Smooth muscle cell (in vitro differentiated cells): ENCODE results near the gene DIAPH3. TPM values are rescaled to one million over a fixed set of nuclear protein-coding genes. Genes with fewer than 3 reads are reported as not detected.

Experiments
- DNase-seq: peaks from one replicate; lab custom pipeline; 2025; ENCODE audit not compliant: unreplicated experiment; lab: John Stamatoyannopoulos, UW
- H2AFZ ChIP-seq: fragments of 200-600 bp; sonication (generic); 2 replicates; pipeline ENCODE4 v1.6.0; 2016; ENCODE audit warnings: antibody characterized with exemption, low read depth, mild to moderate bottlenecking
- H3F3A ChIP-seq: fragments of 200-600 bp; sonication (generic); 2 replicates; pipeline ENCODE4 v1.6.0; 2017; ENCODE audit warnings: antibody characterized with exemption, low read depth
- H3K27ac ChIP-seq: fragments of 200-600 bp; sonication (generic); 2 replicates; pipeline ENCODE4 v1.5.1; 2016; ENCODE audit warnings: low read depth, mild to moderate bottlenecking
- H3K27me3 ChIP-seq: fragments of 200-600 bp; sonication (generic); 2 replicates; pipeline ENCODE4 v1.6.1; 2016; ENCODE audit warnings: low read depth, mild to moderate bottlenecking
- H3K36me3 ChIP-seq: fragments of 200-600 bp; sonication (generic); 2 replicates; pipeline ENCODE4 v1.5.1; 2016; ENCODE audit warnings: low read depth
- H3K4me1 ChIP-seq: fragments of 200-600 bp; sonication (generic); 2 replicates; pipeline ENCODE4 v1.5.1; 2016; ENCODE audit warnings: low read depth
- H3K4me2 ChIP-seq: fragments of 200-600 bp; sonication (generic); 2 replicates; pipeline ENCODE4 v1.6.0; 2016; ENCODE audit warnings: mild to moderate bottlenecking
- H3K4me3 ChIP-seq: fragments of 200-600 bp; sonication (generic); 2 replicates; pipeline ENCODE4 v1.5.1; 2016; ENCODE audit warnings: mild to moderate bottlenecking
- H3K79me2 ChIP-seq: fragments of 200-600 bp; sonication (generic); 2 replicates; pipeline ENCODE4 v1.6.0; 2016; ENCODE audit warnings: low read depth, mild to moderate bottlenecking
- H3K9ac ChIP-seq: fragments of 200-600 bp; sonication (generic); 2 replicates; pipeline ENCODE4 v1.6.0; 2016; ENCODE audit warnings: low read depth
- H3K9me3 ChIP-seq: fragments of 200-600 bp; sonication (generic); replicated peaks from 2 replicates; pipeline ENCODE4 v1.5.1; 2016; ENCODE audit warnings: low read depth
- H4K20me1 ChIP-seq: fragments of 200-600 bp; sonication (generic); 2 replicates; pipeline ENCODE4 v1.6.0; 2016; ENCODE audit warnings: low read depth
- WGBS: methylation state at CpG from one replicate; pipeline ENCODE4 v1.1.7; 2016; ENCODE audit warnings: low lambda C conversion rate; 5-methylcytosine and 5-hydroxymethylcytosine counted together
- polyA plus RNA-seq: library from polyadenylated mRNA; unstranded; fragments of >200 nt; fragmentation: Nextera tagmentation; extraction: Ambion mirVana; gene quantifications from 2 replicates; pipeline ENCODE4 v1.2.1, GENCODE V29; 2016
- total RNA-seq: library from RNA; depleted of rRNA; stranded (reverse); fragments of >200 nt; gene quantifications from 2 replicates; pipeline ENCODE4 v1.2.3, GENCODE V29; 2014
- TF ChIP-seq, protein P1 (sequence below): fragments of 200-600 bp; sonication (generic); IDR thresholded peaks from 2 replicates; pipeline ENCODE4 v1.5.1; 2017; ENCODE audit warnings: borderline replicate concordance, mild to moderate bottlenecking, antibody characterized with exemption; ENCODE audit not compliant: insufficient read depth, poor library complexity, severe bottlenecking

DIAPH3 gene
- total and polyA plus RNA-seq, 2 experiments from 2014 or later: 6.8 to 9.5 TPM

DNA sequence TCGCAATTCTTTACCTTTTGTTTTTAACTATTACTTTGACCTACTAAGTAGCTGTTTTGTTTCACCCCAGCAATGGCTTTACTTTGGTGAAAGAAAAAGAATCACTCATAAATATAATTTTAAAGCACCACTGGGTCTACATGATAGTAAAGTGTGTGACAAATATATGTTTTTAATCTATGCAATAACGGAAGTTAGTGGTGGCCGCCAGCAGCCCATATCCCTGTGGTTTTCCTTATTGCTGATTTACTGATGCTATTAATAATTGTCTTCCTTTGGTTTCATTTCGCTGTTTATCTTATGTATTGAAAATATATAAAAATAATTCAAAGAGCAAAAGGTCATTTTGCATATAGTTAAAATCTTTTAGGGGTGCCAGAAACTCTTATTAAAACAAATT is 491.3 kb downstream of the DIAPH3 start:
- Histone ChIP-seq H3K9me3 (no peaks in the 10 kb centered on the region), H3F3A (no peaks in the 10 kb centered on the region), H3K27ac (no peak overlapping the region)

DNA sequence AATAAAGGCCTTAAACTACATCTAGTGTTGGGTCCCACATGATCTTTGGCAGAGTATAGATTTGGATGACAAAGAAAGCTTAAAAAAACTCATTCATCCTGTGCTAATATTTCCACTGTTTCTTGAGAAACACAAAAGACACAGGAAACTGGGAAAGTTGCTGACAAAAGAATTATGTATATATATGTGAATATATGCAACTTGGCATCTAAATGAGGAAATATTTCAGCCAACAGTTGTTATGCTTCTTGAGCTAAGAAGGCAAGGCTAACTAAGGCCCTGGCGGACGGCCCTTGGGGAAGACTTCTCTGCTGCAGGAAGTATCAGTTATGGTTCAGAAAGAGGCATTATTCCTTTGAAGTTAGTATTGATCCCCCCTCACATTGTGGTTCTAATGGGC is 491.8 kb downstream of the DIAPH3 start:
- H4K20me1 ChIP-seq: no peaks in the 10 kb centered on the region
- H3K9ac ChIP-seq: no peak overlapping the region
- H3K27me3 ChIP-seq: no peaks in the 10 kb centered on the region
- no peaks in the 10 kb centered on the region for H3K9me3 ChIP-seq
- no peaks in the 10 kb centered on the region for H3F3A ChIP-seq
- no peak overlapping the region for H2AFZ ChIP-seq
- no peaks in the 10 kb centered on the region for H3K4me1 ChIP-seq
- WGBS: 97% methylated on average over 2 of the region's 2 CpGs
- H3K79me2 ChIP-seq: no peaks in the 10 kb centered on the region
- H3K36me3 ChIP-seq: no peaks in the 10 kb centered on the region
- no peak for DNase-seq
- no peak overlapping the region for H3K4me3 ChIP-seq
- H3K27ac ChIP-seq: no peak overlapping the region
- no peak overlapping the region for H3K4me2 ChIP-seq
- TF ChIP-seq, protein P1, sequence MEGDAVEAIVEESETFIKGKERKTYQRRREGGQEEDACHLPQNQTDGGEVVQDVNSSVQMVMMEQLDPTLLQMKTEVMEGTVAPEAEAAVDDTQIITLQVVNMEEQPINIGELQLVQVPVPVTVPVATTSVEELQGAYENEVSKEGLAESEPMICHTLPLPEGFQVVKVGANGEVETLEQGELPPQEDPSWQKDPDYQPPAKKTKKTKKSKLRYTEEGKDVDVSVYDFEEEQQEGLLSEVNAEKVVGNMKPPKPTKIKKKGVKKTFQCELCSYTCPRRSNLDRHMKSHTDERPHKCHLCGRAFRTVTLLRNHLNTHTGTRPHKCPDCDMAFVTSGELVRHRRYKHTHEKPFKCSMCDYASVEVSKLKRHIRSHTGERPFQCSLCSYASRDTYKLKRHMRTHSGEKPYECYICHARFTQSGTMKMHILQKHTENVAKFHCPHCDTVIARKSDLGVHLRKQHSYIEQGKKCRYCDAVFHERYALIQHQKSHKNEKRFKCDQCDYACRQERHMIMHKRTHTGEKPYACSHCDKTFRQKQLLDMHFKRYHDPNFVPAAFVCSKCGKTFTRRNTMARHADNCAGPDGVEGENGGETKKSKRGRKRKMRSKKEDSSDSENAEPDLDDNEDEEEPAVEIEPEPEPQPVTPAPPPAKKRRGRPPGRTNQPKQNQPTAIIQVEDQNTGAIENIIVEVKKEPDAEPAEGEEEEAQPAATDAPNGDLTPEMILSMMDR: no peak

More for the DNA sequence above, 491.3 kb downstream of the DIAPH3 start:
- H3K36me3 ChIP-seq: no peaks in the 10 kb centered on the region
- TF ChIP-seq, protein P1: no peak
- H4K20me1 ChIP-seq: no peaks in the 10 kb centered on the region
- no peak for DNase-seq
- no peak overlapping the region for H3K4me2 ChIP-seq
- H2AFZ ChIP-seq: no peak overlapping the region
- no peak overlapping the region for H3K4me3 ChIP-seq
- no peaks in the 10 kb centered on the region for H3K4me1 ChIP-seq
- no peak overlapping the region for H3K9ac ChIP-seq
- no peaks in the 10 kb centered on the region for H3K79me2 ChIP-seq
- 96% methylated on average over 4 of the region's 4 CpGs for WGBS
- no peaks in the 10 kb centered on the region for H3K27me3 ChIP-seq

DNA sequence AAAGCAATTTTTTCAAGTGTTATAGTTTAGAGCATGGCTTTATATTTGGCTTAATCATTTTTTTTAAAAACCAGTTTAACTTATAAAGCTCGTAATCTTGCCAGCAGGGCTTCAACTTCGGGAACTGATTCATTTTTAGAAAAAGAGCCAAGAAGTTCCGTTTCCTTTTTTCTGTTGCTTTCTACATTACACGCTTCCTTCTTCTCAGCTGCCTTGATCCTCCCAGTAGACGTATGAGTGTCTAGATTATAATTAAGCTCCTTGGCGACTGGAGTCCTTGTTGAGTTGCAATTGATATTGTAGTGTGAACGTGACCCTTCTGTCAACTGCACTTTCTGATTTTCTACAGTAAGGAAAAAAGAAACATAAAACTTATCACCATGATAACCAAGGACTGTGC is 497.2 kb downstream of the DIAPH3 start:
- H3K9me3 ChIP-seq: no peaks in the 10 kb centered on the region
- peak overlapping the region; percentile 63 for H3K4me2 ChIP-seq
- no peak for DNase-seq
- no peak overlapping the region for H3K27ac ChIP-seq
- H3K4me1 ChIP-seq: no peaks in the 10 kb centered on the region
- TF ChIP-seq, protein P1: no peak
- no peaks in the 10 kb centered on the region for H3K79me2 ChIP-seq
- H3F3A ChIP-seq: no peaks in the 10 kb centered on the region
- peak overlapping the region; percentile 79 for H2AFZ ChIP-seq
- no peak overlapping the region for H3K4me3 ChIP-seq
- H3K36me3 ChIP-seq: no peaks in the 10 kb centered on the region
- H3K27me3 ChIP-seq: no peaks in the 10 kb centered on the region
- H4K20me1 ChIP-seq: no peaks in the 10 kb centered on the region
- no peak overlapping the region for H3K9ac ChIP-seq
- 35% methylated on average over 7 of the region's 7 CpGs for WGBS

DNA sequence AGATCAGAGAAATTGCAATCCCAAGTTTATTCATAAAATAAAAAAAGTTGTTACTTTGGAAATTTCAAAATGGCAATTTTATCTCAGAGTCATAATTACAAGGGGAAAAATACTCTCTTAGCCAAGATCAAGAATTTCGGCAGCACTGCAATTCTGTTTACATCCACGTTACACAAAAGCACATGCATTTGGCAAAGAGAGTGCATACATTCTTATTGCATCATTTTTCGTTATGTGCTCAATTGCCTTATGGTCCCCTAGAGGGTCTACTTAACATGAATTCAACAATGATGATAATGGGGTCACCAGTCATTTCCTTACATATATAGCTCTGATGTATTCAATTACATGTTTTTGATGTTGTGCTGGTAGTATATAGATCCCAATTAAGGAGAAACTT is 498.0 kb downstream of the DIAPH3 start:
- H3K9ac ChIP-seq: no peak overlapping the region
- no peak overlapping the region for H2AFZ ChIP-seq
- H4K20me1 ChIP-seq: no peaks in the 10 kb centered on the region
- no peaks in the 10 kb centered on the region for H3K9me3 ChIP-seq
- TF ChIP-seq, protein P1: no peak
- no peaks in the 10 kb centered on the region for H3F3A ChIP-seq
- no peak overlapping the region for H3K4me2 ChIP-seq
- no peaks in the 10 kb centered on the region for H3K27me3 ChIP-seq
- DNase-seq: no peak
- no peaks in the 10 kb centered on the region for H3K36me3 ChIP-seq
- no peak overlapping the region for H3K27ac ChIP-seq
- H3K4me3 ChIP-seq: no peak overlapping the region
- H3K4me1 ChIP-seq: no peaks in the 10 kb centered on the region
- H3K79me2 ChIP-seq: no peaks in the 10 kb centered on the region
- WGBS: 88% methylated on average over 3 of the region's 3 CpGs
